HG03108 (cell line): Measurements from ENCODE around the gene FBXO42.
"Not testable (repeated sequence)": the region's sequence is repeated elsewhere in the genome, so short reads cannot be mapped to it uniquely, and the experiment has no call there.

Experiments used
- ATAC-seq: cut with Tn5 transposase; IDR thresholded peaks from one replicate; pipeline ENCODE4 v1.9.1; 2021; ENCODE audit warnings: moderate library complexity; ENCODE audit not compliant: unreplicated experiment

The FBXO42 gene

GRCh38 chr1:16266411-16267118 is 85.7 kb downstream of the FBXO42 start:
- ATAC-seq, result no peak

DNA sequence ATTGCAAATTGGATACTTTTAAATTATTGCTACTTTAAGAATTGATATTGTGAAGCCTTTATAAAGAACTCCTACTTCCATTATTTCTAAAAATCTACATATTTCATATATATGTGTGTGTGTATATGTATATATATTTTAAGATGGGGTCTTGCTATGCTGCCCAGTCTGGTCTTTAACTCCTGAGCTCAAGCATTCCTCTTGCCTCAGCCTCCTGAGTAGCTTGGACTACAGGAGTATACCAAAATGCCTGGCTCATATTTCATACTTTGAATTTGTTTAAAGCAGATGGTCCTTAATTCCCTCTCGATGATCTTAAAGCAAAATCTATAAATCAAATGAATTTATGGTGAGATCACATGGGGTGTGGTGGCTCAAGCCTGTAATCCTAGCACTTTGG is 90.2 kb downstream of the FBXO42 start:
- ATAC-seq, result no peak

- ATAC-seq, result no peak
Measured at GRCh38 chr1:16260814-16261213, 91.5 kb downstream of the FBXO42 start.

DNA sequence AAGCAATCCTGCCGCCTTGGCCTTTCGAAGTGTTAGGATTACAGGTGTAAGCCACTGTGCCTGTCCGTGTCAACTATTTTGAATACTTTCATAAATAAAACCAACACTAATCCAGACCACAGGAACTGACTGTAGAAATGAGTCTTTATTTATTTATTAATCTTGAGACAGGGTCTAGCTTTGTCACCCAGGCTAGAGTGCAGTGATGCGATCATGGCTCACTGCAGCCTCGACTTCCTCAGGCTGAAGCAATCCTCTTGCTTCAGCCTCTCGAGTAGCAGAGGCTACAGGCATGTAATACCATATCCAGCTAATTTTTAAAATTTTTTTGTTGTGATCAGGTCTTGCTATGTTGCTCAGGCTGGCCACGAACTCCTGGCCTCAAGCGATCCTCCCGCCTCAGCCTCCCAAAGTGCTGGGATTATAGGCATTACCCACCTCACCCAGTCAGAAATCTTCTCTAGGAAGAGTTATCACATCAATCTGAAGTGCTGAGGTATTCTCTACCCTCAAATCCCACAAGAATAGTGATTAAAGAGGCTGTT is 93.6 kb downstream of the FBXO42 start:
- ATAC-seq, result no peak

- ATAC-seq, result no peak
Measured at GRCh38 chr1:16257968-16258367, 94.3 kb downstream of the FBXO42 start.

- not testable (repeated sequence) for ATAC-seq
Measured at GRCh38 chr1:16257556-16257955, 94.7 kb downstream of the FBXO42 start.

- no peak for ATAC-seq
Measured at GRCh38 chr1:16256478-16256877, 95.8 kb downstream of the FBXO42 start.

GRCh38 chr1:16254263-16254928 is 97.9 kb downstream of the FBXO42 start:
- ATAC-seq, result no peak

GRCh38 chr1:16253332-16253922 is 98.9 kb downstream of the FBXO42 start:
- no peak for ATAC-seq

DNA sequence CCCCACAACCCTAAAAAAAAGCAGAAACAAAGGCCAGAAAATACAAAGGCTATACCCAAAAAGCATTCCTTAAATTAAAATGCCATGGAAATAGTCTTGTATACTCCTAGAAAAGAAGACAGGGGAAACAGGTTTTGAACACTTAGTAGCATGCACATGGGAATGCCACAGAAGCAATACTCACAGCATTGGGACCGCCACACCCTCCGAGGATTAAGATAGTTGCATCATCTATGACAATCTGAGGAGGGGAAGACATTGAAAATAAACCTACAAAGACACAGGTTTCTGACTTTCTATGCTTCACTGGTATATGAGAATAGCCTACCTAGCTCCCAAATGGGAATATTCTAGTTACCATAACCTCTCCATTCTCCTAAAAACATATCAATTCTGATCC is 99.4 kb downstream of the FBXO42 start:
- no peak for ATAC-seq

GRCh38 chr1:16251381-16251780 is 100.9 kb downstream of the FBXO42 start:
- ATAC-seq, result no peak

DNA sequence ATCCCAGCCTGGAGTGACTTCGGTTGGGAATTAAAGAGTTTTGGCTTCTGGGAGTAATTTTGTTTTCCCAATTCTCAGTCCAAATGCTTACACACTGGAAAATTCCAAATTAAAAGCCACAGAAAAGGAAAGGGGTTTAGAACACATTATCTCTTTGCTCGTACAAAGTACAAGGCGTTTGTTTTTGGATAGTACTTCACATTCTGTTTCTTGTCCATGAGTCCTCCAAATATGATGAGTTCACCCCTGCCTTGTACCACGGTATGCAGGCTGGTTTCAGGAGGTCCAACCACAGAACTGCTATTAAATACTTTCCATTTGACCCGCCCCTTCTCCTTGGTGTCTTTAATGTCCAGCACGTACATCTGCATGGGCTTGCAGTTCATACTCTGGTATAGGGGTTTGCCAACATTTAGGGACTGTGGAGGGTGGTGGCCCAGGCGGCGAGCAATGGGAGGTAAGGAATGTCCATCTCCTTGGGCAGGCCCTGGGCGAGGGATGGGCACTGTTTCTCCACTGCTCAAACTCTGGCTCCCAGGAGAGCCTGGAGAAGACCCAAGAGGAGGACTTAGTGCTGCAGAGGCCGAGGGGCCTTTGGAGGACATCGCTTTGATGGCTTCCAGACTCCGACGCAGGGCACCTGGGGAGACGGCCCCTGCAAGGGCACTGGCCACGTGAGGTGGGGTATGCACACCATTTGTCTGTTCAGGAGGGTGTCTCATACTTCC is 101.6 kb downstream of the FBXO42 start:
- no peak for ATAC-seq

DNA sequence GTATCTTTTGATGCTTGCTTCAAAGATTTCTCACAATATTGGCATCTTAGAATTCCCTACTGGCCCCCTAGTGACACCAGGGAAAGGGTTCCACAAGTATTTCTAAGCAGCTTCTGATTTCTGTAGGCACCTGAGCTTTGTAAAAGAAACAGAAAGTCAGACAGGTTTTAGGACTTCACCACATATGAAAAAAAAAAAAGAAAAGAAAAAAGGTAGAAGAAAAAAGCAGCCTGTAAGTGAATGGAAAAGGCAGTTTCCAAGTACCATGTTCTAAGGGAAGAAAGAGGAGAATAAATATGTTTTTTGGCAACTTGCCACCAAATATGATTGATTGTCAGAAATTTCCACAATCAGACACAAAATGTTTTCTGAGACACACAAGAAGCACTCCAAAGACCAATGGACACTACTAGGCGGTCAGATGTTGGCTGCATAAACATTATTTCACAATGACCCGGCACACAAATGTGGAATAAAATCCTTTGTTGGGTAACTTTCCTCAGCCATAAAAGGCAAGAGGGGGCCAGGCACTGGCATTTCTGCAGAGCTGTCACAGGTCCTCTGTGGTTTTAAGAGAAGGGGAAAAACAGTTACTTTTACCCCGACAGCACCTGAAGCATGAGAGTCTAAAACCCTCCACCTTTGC is 102.6 kb downstream of the FBXO42 start:
- ATAC-seq, result no peak

GRCh38 chr1:16248603-16249516 is 103.4 kb downstream of the FBXO42 start:
- ATAC-seq, result no peak

DNA sequence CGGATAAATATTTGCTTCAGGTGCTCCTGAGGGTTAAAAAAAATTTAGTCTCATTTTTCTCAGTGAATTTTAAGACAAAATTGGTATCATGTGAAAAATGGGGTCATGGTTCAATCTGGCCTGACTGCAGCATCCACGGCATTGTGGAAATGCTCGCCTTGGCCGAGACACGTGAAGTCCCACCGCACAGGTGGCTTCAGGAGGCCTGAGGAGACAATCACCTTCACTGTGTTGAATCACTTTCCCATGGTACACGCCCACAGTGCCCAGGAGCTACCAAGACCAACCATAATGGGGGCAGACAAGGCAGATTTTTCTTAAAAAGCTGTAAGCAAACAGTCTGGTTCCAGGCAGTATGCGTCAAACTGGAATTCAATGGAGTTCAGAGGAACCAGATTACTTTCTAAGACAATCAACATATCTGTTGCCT is 104.3 kb downstream of the FBXO42 start:
- no peak for ATAC-seq

DNA sequence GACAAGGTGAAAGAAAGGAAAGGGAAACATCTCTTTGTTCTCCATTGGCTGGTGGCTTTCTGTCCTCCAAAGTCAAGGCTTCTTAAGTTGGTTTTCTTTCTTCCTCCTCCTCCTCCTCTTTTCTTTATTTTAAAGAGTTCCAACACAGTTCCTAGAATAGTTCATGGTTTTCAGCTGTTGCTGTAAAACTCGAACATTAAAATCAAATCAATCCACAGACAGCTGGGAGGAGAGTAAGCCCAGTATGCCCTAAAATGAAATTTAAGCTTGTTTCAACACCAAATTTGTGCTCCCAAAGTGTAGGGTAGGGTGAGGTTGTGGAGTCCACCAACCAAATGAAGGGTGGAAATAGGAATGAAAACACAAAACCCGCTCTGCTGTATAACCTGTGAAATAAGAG is 104.8 kb downstream of the FBXO42 start:
- ATAC-seq, result no peak

- no peak for ATAC-seq
Measured at GRCh38 chr1:16246961-16247360, 105.3 kb downstream of the FBXO42 start.

DNA sequence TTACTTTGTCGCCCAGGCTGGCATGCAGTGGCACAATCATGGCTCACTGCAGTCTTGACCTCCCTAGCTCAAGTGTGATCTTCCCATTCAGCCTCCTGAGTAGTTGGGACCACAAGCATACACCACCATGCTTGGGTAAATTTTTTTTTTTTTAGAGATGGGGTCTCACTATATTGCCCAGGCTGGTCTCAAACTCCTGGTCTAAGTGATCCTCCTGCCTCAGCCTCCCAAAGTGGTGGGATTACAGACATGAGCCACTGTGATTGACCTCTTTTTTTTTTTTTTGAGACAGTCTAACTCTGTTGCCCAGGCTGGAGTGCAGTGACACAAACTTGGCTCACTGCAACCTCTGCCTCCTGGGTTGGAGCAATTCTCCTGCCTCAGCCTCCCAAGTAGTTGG is 106.0 kb downstream of the FBXO42 start:
- not testable (repeated sequence) for ATAC-seq

- ATAC-seq, result no peak
Measured at GRCh38 chr1:16245476-16246196, 106.6 kb downstream of the FBXO42 start.
